ENCODE measurements around the gene ASCC3. TPM values are rescaled to one million over a fixed set of nuclear protein-coding genes. Genes with fewer than 3 reads are reported as not detected.
"Not testable (repeated sequence)": the region's sequence is repeated elsewhere in the genome, so short reads cannot be mapped to it uniquely, and the experiment has no call there.

Gene ASCC3
- total and polyA plus RNA-seq, 2 donors (not counting 1 experiment from before 2014, with no cell fraction given) = 9.0 to 42.3 TPM

DNA sequence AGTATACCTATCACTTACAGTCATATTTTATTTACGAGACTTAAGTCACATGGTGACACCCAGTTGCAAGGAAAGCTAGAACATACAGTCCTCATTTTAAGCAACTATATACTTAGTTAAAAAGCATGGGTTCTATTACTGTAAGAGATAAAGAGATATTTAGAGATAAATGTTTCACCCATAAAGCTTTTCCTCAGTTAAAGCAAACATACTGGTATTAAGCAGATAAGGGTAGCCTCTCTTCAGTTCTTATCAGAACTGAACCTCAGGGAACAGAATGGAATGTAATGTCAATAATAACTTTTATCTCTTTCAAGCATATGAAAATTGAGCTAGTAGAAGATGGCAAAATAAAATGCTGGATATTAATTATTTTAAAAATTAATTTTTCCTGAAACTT, 9.9 kb upstream of the ASCC3 start:
- H4K20me1 ChIP-seq (ENCODE audit: control insufficient read depth, insufficient read depth, low read length, poor library complexity, severe bottlenecking) = no peaks in the 10 kb centered on the region
- Mint-ChIP-seq H3K4me1 (no peaks in the 10 kb centered on the region), H3K9me3 (ENCODE audit: insufficient read depth) (no peaks in the 10 kb centered on the region), H3K27me3 (peaks cover 4% of the 10 kb centered on the region), H3K27ac (no peak overlapping the region), H3K4me3 (no peak overlapping the region)
- H3K4me1 ChIP-seq (ENCODE audit: control insufficient read depth in 2 of 2, insufficient read depth in 2 of 2, low read length in 2 of 2) = no peaks in the 10 kb centered on the region
- H3K36me3 ChIP-seq (replicated peaks in 1 of 2; ENCODE audit: control extremely low read depth in 1 of 2, control insufficient read depth in 1 of 2, extremely low read depth in 1 of 2, insufficient read depth in 2 of 2, low read length in 1 of 2) = no peaks in the 10 kb centered on the region
- ChIA-PET CTCF (no interaction called here), POLR2A (no interaction called here)
- H3K27me3 ChIP-seq (replicated peaks in 1 of 4; ENCODE audit: control extremely low read depth in 1 of 4, control insufficient read depth in 3 of 4, insufficient read depth in 4 of 4, low read length in 3 of 4) = no peaks in the 10 kb centered on the region
- DNase-seq (no peak), ATAC-seq (ENCODE audit: low read depth) (no peak)
- TF ChIP-seq, protein P1, sequence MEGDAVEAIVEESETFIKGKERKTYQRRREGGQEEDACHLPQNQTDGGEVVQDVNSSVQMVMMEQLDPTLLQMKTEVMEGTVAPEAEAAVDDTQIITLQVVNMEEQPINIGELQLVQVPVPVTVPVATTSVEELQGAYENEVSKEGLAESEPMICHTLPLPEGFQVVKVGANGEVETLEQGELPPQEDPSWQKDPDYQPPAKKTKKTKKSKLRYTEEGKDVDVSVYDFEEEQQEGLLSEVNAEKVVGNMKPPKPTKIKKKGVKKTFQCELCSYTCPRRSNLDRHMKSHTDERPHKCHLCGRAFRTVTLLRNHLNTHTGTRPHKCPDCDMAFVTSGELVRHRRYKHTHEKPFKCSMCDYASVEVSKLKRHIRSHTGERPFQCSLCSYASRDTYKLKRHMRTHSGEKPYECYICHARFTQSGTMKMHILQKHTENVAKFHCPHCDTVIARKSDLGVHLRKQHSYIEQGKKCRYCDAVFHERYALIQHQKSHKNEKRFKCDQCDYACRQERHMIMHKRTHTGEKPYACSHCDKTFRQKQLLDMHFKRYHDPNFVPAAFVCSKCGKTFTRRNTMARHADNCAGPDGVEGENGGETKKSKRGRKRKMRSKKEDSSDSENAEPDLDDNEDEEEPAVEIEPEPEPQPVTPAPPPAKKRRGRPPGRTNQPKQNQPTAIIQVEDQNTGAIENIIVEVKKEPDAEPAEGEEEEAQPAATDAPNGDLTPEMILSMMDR (IDR thresholded peaks at IDR 0.05) = no peak
- H3K4me3 ChIP-seq (ENCODE audit: control extremely low read depth in 1 of 5, extremely low read depth in 1 of 5, insufficient read depth in 1 of 5, low read depth in 2 of 5, low read length in 4 of 5) = no peak overlapping the region
- intact Hi-C loops (cut with micrococcal nuclease) = no loop called here
- H3K27ac ChIP-seq (ENCODE audit: low read length in 2 of 2) = no peak overlapping the region
- H3K79me2 ChIP-seq (ENCODE audit: control insufficient read depth, insufficient read depth, low read length) = no peaks in the 10 kb centered on the region
- WGBS (ENCODE audit: insufficient coverage) = no CpG with 5 or more reads among the region's 1 CpG
- no peaks in the 10 kb centered on the region for H3K9me3 ChIP-seq (ENCODE audit: control extremely low read depth in 1 of 3, control insufficient read depth in 2 of 3, insufficient read depth in 1 of 3, low read length in 2 of 3)
- no peak overlapping the region for H2AFZ ChIP-seq (ENCODE audit: insufficient read depth, low read depth, low read length, poor library complexity, severe bottlenecking)
- no peak overlapping the region for H3K4me2 ChIP-seq (replicated peaks; ENCODE audit: low read depth, low read length, poor library complexity, severe bottlenecking)
- H3K9ac ChIP-seq (ENCODE audit: low read length) = no peak overlapping the region

- H3K27ac Mint-ChIP-seq; H3K4me1 Mint-ChIP-seq; H3K27me3 ChIP-seq (replicated peaks in 1 of 4; ENCODE audit: control extremely low read depth in 1 of 4, control insufficient read depth in 3 of 4, insufficient read depth in 4 of 4, low read length in 3 of 4); H4K20me1 ChIP-seq (ENCODE audit: control insufficient read depth, insufficient read depth, low read length, poor library complexity, severe bottlenecking); H3K9me3 ChIP-seq (ENCODE audit: control extremely low read depth in 1 of 3, control insufficient read depth in 2 of 3, insufficient read depth in 1 of 3, low read length in 2 of 3); H3K4me3 ChIP-seq (ENCODE audit: control extremely low read depth in 1 of 5, extremely low read depth in 1 of 5, insufficient read depth in 1 of 5, low read depth in 2 of 5, low read length in 4 of 5); H3K36me3 ChIP-seq (replicated peaks in 1 of 2; ENCODE audit: control extremely low read depth in 1 of 2, control insufficient read depth in 1 of 2, extremely low read depth in 1 of 2, insufficient read depth in 2 of 2, low read length in 1 of 2); H3K79me2 ChIP-seq (ENCODE audit: control insufficient read depth, insufficient read depth, low read length); H3K27ac ChIP-seq (ENCODE audit: low read length in 2 of 2); H3K4me2 ChIP-seq (replicated peaks; ENCODE audit: low read depth, low read length, poor library complexity, severe bottlenecking); H3K4me1 ChIP-seq (ENCODE audit: control insufficient read depth in 2 of 2, insufficient read depth in 2 of 2, low read length in 2 of 2); CTCF ChIA-PET; POLR2A ChIA-PET; H3K9me3 Mint-ChIP-seq (ENCODE audit: insufficient read depth); ATAC-seq (ENCODE audit: low read depth); intact Hi-C loops (cut with micrococcal nuclease); H2AFZ ChIP-seq (ENCODE audit: insufficient read depth, low read depth, low read length, poor library complexity, severe bottlenecking); DNase-seq; H3K4me3 Mint-ChIP-seq; H3K27me3 Mint-ChIP-seq; H3K9ac ChIP-seq (ENCODE audit: low read length): not testable (repeated sequence)
- WGBS (ENCODE audit: insufficient coverage) = no CpG with 5 or more reads among the region's 1 CpG
Measured at GRCh38 chr6:100890646-100891045, 9.5 kb upstream of the ASCC3 start.
